B cell (primary cell): Measurements from ENCODE around the gene PTPRM. TPM values are rescaled to one million over a fixed set of nuclear protein-coding genes. Genes with fewer than 3 reads are reported as not detected.

Experiments
- ATAC-seq: fragments of 200-7000 bp; cut with Tn5 transposase; one replicate; pipeline ENCODE4 v1.10.0; 2021; ENCODE audit warnings: low read depth, mild to moderate bottlenecking, moderate number of reproducible peaks, moderate library complexity
- CTCF ChIA-PET: fragments of 350-600 bp; sonication (Branson Sonifier 250); formaldehyde crosslinking; loops from one replicate; lab custom pipeline; 2021; ENCODE audit warnings: antibody characterized with exemption, inconsistent platforms; lab: Charles Lee
- POLR2A ChIA-PET: fragments of 350-600 bp; sonication (Branson Sonifier 250); formaldehyde crosslinking; loops from one replicate; lab custom pipeline; 2021; ENCODE audit warnings: antibody characterized with exemption; lab: Charles Lee
- DNase-seq: peaks from one replicate; pipeline ENCODE4 v3.0.0; 2013
- H2AFZ ChIP-seq: 2 replicates; pipeline ENCODE4 v1.6.1; 2012; ENCODE audit warnings: mild to moderate bottlenecking, low read depth, low read length; ENCODE audit not compliant: insufficient read depth, poor library complexity, severe bottlenecking
- H3K27ac ChIP-seq, 2 donors: 1 replicate in 1 of 2; 2 replicates in 1 of 2; pipeline ENCODE4 v1.5.1; 2012 to 2013; ENCODE audit warnings: low read length in 2 of 2, mild to moderate bottlenecking in 2 of 2, moderate library complexity in 1 of 2
- H3K27me3 ChIP-seq, 4 experiments: fragments of 200-600 bp in 1 of 4; sonication (generic) in 1 of 4; replicated peaks in 1 of 4; 1 replicate in 2 of 4; 2 replicates in 2 of 4; pipeline versions ENCODE4 v1.6.1 to v1.7.0; 2013 to 2016; ENCODE audit warnings: low read length in 3 of 4, mild to moderate bottlenecking in 2 of 4, mixed read lengths in 1 of 4, moderate library complexity in 1 of 4; ENCODE audit not compliant: insufficient read depth in 4 of 4, control insufficient read depth in 3 of 4; ENCODE audit errors: control extremely low read depth in 1 of 4
- H3K36me3 ChIP-seq, 2 experiments: replicated peaks in 1 of 2; 1 replicate in 1 of 2; 2 replicates in 1 of 2; pipeline versions ENCODE4 v1.6.1 to v1.7.1; 2013; ENCODE audit warnings: low read length in 1 of 2; ENCODE audit not compliant: insufficient read depth in 2 of 2, control insufficient read depth in 1 of 2; ENCODE audit errors: control extremely low read depth in 1 of 2, extremely low read depth in 1 of 2
- H3K4me1 ChIP-seq, 2 donors: fragments of 200-600 bp in 1 of 2; sonication (generic) in 1 of 2; 1 replicate in 1 of 2; 2 replicates in 1 of 2; pipeline versions ENCODE4 v1.5.1 to v1.6.1; 2013 to 2017; ENCODE audit warnings: low read length in 2 of 2; ENCODE audit not compliant: control insufficient read depth in 2 of 2, insufficient read depth in 2 of 2
- H3K4me2 ChIP-seq: replicated peaks from 2 replicates; pipeline ENCODE3; 2012; ENCODE audit warnings: mild to moderate bottlenecking, low read depth, low read length; ENCODE audit not compliant: poor library complexity, severe bottlenecking
- H3K4me3 ChIP-seq, 5 experiments: fragments of 200-600 bp in 1 of 5; sonication (generic) in 1 of 5; 1 replicate in 3 of 5; 2 replicates in 2 of 5; pipeline versions ENCODE4 v1.5.1 to v1.7.0; 2011 to 2016; ENCODE audit warnings: low read length in 4 of 5, mild to moderate bottlenecking in 4 of 5, low read depth in 2 of 5, control low read depth in 1 of 5, moderate library complexity in 1 of 5; ENCODE audit not compliant: insufficient read depth in 1 of 5; ENCODE audit errors: control extremely low read depth in 1 of 5, extremely low read depth in 1 of 5
- H3K79me2 ChIP-seq: fragments of 200-600 bp; sonication (generic); one replicate; pipeline ENCODE4 v1.6.0; 2016; ENCODE audit warnings: low read length; ENCODE audit not compliant: control insufficient read depth, insufficient read depth
- H3K9ac ChIP-seq: fragments of 200-600 bp; sonication (generic); 2 replicates; pipeline ENCODE4 v1.6.1; 2017; ENCODE audit warnings: mild to moderate bottlenecking, low read length, moderate library complexity
- H3K9me3 ChIP-seq, 3 donors: one replicate each; pipeline versions ENCODE4 v1.6.1 to v1.7.1; 2013; ENCODE audit warnings: low read length in 2 of 3; ENCODE audit not compliant: control insufficient read depth in 2 of 3, insufficient read depth in 1 of 3; ENCODE audit errors: control extremely low read depth in 1 of 3
- H4K20me1 ChIP-seq: 2 replicates; pipeline ENCODE4 v1.6.0; 2012; ENCODE audit warnings: mild to moderate bottlenecking, low read length; ENCODE audit not compliant: insufficient read depth, control insufficient read depth, poor library complexity, severe bottlenecking
- H3K27ac Mint-ChIP-seq: one replicate; pipeline ENCODE4 v1.8.0; 2021; ENCODE audit warnings: mixed read lengths
- H3K27me3 Mint-ChIP-seq: one replicate; pipeline ENCODE4 v1.8.0; 2021; ENCODE audit warnings: mixed read lengths
- H3K4me1 Mint-ChIP-seq: one replicate; pipeline ENCODE4 v1.8.0; 2021; ENCODE audit warnings: mixed read lengths
- H3K4me3 Mint-ChIP-seq: one replicate; pipeline ENCODE4 v1.8.0; 2021; ENCODE audit warnings: mixed read lengths
- H3K9me3 Mint-ChIP-seq: one replicate; pipeline ENCODE4 v1.8.0; 2022; ENCODE audit warnings: mixed read lengths; ENCODE audit not compliant: insufficient read depth
- EZH2 ChIP-seq: IDR thresholded peaks from 2 replicates; pipeline ENCODE4 v1.6.1; 2012; ENCODE audit warnings: borderline replicate concordance, low read depth, mild to moderate bottlenecking, moderate library complexity, low read length; ENCODE audit not compliant: insufficient read depth, poor library complexity, severe bottlenecking
- WGBS: methylation state at CpG from one replicate; pipeline ENCODE4 v1.1.5; 2013; ENCODE audit warnings: missing lambda C conversion rate; ENCODE audit not compliant: insufficient coverage; 5-methylcytosine and 5-hydroxymethylcytosine counted together
- intact Hi-C: fragments of 100-400 bp; cut with micrococcal nuclease; formaldehyde crosslinking; loops from one replicate; pipeline ENCODE4 v1.10.0; 2022
- polyA plus RNA-seq: library from polyadenylated mRNA; depleted of rRNA; stranded (reverse); fragments of >200 nt; gene quantifications from 2 replicates; pipeline ENCODE4 v1.2.3, GENCODE V29; 2012
- total RNA-seq, 2 donors: library from RNA; stranded (reverse); fragments of 120-200 nt in 1 of 2; gene quantifications; 1 replicate in 1 of 2; 2 replicates in 1 of 2; pipeline versions ENCODE4 v1.2.3 to v1.2.4, GENCODE V29; 2013 to 2022
- TF ChIP-seq, protein P1 (sequence below): fragments of 200-600 bp; IDR thresholded peaks from one replicate; pipeline ENCODE4 v1.8.0; 2022; ENCODE audit warnings: antibody characterized with exemption, mild to moderate bottlenecking

The PTPRM gene
- total and polyA plus RNA-seq, 2 donors (not counting 1 experiment from before 2014, with no cell fraction given), result 0.20 to 0.89 TPM

- Histone ChIP-seq H3K79me2 (no peaks in the 10 kb centered on the region), H3K4me1 (no peaks in the 10 kb centered on the region), H2AFZ (no peak overlapping the region), H3K36me3 (no peaks in the 10 kb centered on the region), H3K27ac (no peak overlapping the region), H3K27me3 (no peaks in the 10 kb centered on the region), H3K9me3 (peaks cover 0 to 3% (median 0%) of the 10 kb centered on the region in 3 donors), H4K20me1 (no peaks in the 10 kb centered on the region), H3K4me2 (no peak overlapping the region), H3K9ac (no peak overlapping the region), H3K4me3 (no peak overlapping the region)
- H3K27ac Mint-ChIP-seq, result no peak overlapping the region
- no peaks in the 10 kb centered on the region for H3K9me3 Mint-ChIP-seq
- H3K4me3 Mint-ChIP-seq, result no peak overlapping the region
- CTCF ChIA-PET, result no interaction called here
- no peak for ATAC-seq
- intact Hi-C loops, result no loop called here
- H3K27me3 Mint-ChIP-seq, result no peaks in the 10 kb centered on the region
- 97% methylated on average over 5 of the region's 6 CpGs for WGBS
- TF ChIP-seq, protein P1, sequence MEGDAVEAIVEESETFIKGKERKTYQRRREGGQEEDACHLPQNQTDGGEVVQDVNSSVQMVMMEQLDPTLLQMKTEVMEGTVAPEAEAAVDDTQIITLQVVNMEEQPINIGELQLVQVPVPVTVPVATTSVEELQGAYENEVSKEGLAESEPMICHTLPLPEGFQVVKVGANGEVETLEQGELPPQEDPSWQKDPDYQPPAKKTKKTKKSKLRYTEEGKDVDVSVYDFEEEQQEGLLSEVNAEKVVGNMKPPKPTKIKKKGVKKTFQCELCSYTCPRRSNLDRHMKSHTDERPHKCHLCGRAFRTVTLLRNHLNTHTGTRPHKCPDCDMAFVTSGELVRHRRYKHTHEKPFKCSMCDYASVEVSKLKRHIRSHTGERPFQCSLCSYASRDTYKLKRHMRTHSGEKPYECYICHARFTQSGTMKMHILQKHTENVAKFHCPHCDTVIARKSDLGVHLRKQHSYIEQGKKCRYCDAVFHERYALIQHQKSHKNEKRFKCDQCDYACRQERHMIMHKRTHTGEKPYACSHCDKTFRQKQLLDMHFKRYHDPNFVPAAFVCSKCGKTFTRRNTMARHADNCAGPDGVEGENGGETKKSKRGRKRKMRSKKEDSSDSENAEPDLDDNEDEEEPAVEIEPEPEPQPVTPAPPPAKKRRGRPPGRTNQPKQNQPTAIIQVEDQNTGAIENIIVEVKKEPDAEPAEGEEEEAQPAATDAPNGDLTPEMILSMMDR, result no peak
- no peak for TF ChIP-seq EZH2
- POLR2A ChIA-PET, result no interaction called here
- DNase-seq, result no peak
- no peaks in the 10 kb centered on the region for H3K4me1 Mint-ChIP-seq
Observed at GRCh38 chr18:7632152-7633098, 65.3 kb downstream of the PTPRM start.

DNA sequence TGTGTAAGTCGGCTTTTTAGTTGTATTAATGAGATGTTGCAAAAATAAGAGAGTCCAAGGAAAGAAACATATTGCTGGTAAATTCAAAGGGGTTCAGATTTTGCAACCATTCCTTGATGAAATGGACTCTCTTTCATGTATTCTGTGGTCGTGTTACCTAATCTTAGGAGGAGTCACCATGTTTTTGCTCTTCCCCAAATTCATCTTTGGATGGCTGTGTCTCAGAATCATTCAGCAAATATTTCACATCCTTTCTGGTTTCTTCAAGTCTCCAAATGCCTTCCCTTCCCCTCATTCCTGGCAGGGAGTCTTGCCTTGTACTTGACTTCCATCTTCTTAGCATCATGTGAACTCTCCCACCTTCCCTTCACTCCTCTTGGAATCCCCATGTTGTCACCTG lies 66.1 kb downstream of the PTPRM start:
- H3K9me3 Mint-ChIP-seq, result no peaks in the 10 kb centered on the region
- intact Hi-C loops, result no loop called here
- no peak for TF ChIP-seq EZH2
- TF ChIP-seq, protein P1, result no peak
- peaks cover 0 to 3% (median 0%) of the 10 kb centered on the region in 3 donors for H3K9me3 ChIP-seq
- no peaks in the 10 kb centered on the region for H3K4me1 Mint-ChIP-seq
- H3K9ac ChIP-seq, result no peak overlapping the region
- H3K4me2 ChIP-seq, result no peak overlapping the region
- no peak overlapping the region for H3K27ac ChIP-seq
- H3K27me3 Mint-ChIP-seq, result no peaks in the 10 kb centered on the region
- H4K20me1 ChIP-seq, result no peaks in the 10 kb centered on the region
- ChIA-PET POLR2A (no interaction called here), CTCF (no interaction called here)
- no peak overlapping the region for H3K4me3 ChIP-seq
- no peak overlapping the region for H3K4me3 Mint-ChIP-seq
- no peaks in the 10 kb centered on the region for H3K79me2 ChIP-seq
- DNase-seq, result no peak
- H3K27me3 ChIP-seq, result no peaks in the 10 kb centered on the region
- H3K4me1 ChIP-seq, result no peaks in the 10 kb centered on the region
- no peak overlapping the region for H2AFZ ChIP-seq
- no peak overlapping the region for H3K27ac Mint-ChIP-seq
- no peaks in the 10 kb centered on the region for H3K36me3 ChIP-seq
- whole genome bisulfite sequencing, result 100% methylated on average over 1 of the region's 2 CpGs
- no peak for ATAC-seq
